WI38 (cell line): Measurements from ENCODE around the gene PATL1.
"Not testable (repeated sequence)": the region's sequence is repeated elsewhere in the genome, so short reads cannot be mapped to it uniquely, and the experiment has no call there.

Source experiments
- H3K4me3 ChIP-seq: 2 replicates; pipeline ENCODE4 v1.5.1; 2011; ENCODE audit warnings: low read depth, mild to moderate bottlenecking, control low read depth, low read length
- TF ChIP-seq, protein P1 (sequence below): IDR thresholded peaks from 2 replicates; pipeline ENCODE4 v1.5.1; 2012; ENCODE audit warnings: low read depth, mild to moderate bottlenecking, control low read depth, low read length

The PATL1 gene

GRCh38 chr11:59706518-59707285, 37.9 kb upstream of the PATL1 start:
- H3K4me3 ChIP-seq = no peak overlapping the region
- TF ChIP-seq, protein P1, sequence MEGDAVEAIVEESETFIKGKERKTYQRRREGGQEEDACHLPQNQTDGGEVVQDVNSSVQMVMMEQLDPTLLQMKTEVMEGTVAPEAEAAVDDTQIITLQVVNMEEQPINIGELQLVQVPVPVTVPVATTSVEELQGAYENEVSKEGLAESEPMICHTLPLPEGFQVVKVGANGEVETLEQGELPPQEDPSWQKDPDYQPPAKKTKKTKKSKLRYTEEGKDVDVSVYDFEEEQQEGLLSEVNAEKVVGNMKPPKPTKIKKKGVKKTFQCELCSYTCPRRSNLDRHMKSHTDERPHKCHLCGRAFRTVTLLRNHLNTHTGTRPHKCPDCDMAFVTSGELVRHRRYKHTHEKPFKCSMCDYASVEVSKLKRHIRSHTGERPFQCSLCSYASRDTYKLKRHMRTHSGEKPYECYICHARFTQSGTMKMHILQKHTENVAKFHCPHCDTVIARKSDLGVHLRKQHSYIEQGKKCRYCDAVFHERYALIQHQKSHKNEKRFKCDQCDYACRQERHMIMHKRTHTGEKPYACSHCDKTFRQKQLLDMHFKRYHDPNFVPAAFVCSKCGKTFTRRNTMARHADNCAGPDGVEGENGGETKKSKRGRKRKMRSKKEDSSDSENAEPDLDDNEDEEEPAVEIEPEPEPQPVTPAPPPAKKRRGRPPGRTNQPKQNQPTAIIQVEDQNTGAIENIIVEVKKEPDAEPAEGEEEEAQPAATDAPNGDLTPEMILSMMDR = no peak

DNA sequence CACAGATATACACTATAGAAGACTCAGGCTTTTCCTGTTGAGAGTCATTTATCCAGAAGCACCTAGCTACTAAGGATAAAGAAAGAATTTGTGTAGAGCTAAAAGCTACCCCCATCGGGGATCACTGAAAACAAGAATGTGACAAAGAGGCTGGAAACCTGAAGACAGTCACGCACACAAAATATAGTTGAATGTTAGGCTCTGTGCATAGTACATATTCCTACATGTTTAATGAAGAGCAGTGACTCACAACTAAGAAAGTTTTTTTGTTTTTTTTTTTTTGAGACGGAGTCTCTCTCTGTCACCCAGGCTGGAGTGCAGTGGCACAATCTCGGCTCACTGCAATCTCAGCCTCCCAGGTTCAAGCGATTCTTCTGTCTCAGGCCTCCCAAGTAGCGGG, 36.5 kb upstream of the PATL1 start:
- no peak overlapping the region for H3K4me3 ChIP-seq
- TF ChIP-seq, protein P1 = no peak

DNA sequence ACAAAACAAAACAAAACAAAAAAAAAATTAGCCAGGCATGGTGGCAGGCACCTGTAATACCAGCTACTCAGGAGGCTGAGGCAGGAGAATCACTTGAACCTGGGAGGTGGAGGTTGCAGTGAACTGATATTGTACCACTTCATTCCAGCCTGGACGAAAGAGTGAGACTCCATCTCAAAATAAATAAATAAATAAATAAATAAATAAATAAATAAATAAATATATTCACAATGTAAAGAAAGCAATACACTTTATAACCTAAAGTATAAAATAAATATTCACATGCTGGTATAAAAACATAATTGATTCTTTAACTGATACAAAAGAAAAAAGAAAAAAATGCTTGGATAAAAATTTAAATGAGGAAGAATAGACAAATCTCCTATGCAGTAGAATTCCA, 34.7 kb upstream of the PATL1 start:
- not testable (repeated sequence) for H3K4me3 ChIP-seq

- not testable (repeated sequence) for H3K4me3 ChIP-seq
These were observed 31.3 kb upstream of the PATL1 start for GRCh38 chr11:59700157-59700556.

DNA sequence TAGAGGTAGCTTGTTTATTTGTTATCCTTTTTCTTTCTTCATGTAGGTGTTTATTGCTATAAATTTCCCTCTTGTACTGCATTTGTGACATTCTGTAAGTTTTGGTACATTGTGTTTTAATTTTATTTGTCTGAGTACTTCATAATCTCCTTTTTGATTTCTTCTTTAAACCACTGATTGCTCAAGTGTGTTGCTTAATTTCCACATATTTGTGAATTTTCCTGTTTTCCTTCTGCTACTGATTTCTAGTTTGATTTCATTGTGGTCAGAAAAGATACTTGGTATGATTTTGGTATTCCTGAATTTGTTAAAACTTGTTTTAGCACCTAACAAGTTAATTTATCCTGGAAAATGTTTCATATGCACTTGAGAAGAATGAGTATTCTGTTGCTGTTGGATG, 29.7 kb upstream of the PATL1 start:
- no peak overlapping the region for H3K4me3 ChIP-seq
- TF ChIP-seq, protein P1 = no peak

- TF ChIP-seq, protein P1 = no peak
- no peak overlapping the region for H3K4me3 ChIP-seq
These were observed 24.1 kb upstream of the PATL1 start for GRCh38 chr11:59692915-59693314.

DNA sequence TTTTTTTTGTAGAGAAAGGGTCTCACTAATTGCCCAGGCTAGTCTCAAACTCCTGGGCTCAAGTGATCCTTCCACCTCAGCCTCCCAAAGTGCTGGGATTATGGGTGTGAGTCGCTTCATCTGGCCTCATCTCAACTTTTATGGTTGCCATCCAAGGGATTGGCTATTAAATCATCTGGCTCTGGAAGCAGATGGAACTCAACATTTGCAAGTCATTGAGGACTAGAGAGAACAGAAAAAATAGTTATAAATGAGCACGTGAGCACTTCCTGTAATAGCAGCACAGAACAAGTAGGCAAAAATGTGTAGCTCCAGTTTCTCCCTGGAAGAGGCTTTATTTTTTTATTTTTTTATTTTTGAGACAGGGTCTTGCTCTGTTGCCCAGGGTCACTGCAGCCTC, 22.3 kb upstream of the PATL1 start:
- H3K4me3 ChIP-seq = no peak overlapping the region
- TF ChIP-seq, protein P1 = no peak

DNA sequence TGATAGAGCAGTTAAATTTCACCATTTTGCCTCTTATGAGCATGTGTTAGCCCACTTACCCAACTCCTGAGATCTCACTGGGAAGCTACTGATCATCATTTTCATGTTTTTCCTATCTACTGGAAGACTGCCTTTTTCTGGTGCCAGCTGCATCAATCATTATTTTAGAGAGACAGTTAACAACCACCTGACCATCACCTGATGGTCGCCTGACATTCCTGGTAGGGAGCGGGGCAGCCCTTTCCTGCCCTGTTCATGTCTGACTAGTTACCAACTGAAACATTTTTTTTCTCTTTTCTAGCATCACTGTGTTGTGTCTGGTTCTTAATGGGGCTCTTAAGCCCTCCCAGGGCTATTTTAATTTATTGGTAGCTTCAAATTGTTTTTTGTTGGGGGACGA, 20.2 kb upstream of the PATL1 start:
- TF ChIP-seq, protein P1 = no peak
- no peak overlapping the region for H3K4me3 ChIP-seq

DNA sequence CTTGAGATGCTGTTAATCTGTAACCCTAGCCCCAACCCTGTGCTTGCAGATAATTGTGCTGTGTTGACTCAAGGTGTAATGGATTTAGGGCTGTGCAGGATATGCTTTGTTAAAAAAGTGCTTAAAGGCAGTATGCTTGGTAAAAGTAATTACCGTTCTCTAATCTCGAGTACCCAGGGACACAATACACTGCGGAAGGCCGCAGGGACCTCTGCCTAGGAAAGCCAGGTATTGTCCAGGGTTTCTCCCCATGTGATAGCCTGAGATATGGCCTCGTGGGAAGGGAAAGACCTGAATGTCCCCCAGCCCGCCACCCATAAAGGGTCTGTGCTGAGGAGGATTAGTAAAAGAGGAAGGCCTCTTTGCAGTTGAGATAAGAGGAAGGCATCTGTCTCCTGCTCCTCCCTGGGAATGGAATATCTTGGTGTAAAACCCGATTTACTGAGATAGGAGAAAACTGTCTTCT, 12.5 kb upstream of the PATL1 start:
- H3K4me3 ChIP-seq = not testable (repeated sequence)
